Endothelial cell of umbilical vein (primary cell): Measurements from ENCODE around the gene BCL11B. TPM values are rescaled to one million over a fixed set of nuclear protein-coding genes. Genes with fewer than 3 reads are reported as not detected.

Experiments used
- BruUV-seq: library from RNA; stranded (reverse); fragments of 400-500 nt; replicated peaks from 2 replicates; lab custom pipeline; 2021; lab: Mats Ljungman, UMichigan
- CTCF ChIA-PET: fragments of 300-600, 350-600 bp; sonication (Branson Sonifier 250); formaldehyde crosslinking; loops from one replicate; lab custom pipeline; 2021; ENCODE audit warnings: antibody characterized with exemption, inconsistent platforms; lab: Charles Lee
- POLR2A ChIA-PET: fragments of 300-600, 350-600 bp; sonication (Branson Sonifier 250); formaldehyde crosslinking; loops from one replicate; lab custom pipeline; 2021; ENCODE audit warnings: antibody characterized with exemption, inconsistent platforms; lab: Charles Lee
- DNase-seq: peaks from one replicate; pipeline ENCODE4 v3.0.0-alpha.2; 2011; ENCODE audit warnings: low read depth, low spot score
- FAIRE-seq: peaks from 2 replicates; lab custom pipeline; 2011; peaks lifted over from hg19 to GRCh38; lab: Jason Lieb, UNC
- H2AFZ ChIP-seq: 2 replicates; pipeline ENCODE4 v1.6.0; 2012; ENCODE audit warnings: low read depth, low read length, control low read depth, inconsistent platforms
- H3K27ac ChIP-seq: 2 replicates; pipeline ENCODE4 v1.5.1; 2011; ENCODE audit warnings: low read depth, mild to moderate bottlenecking, control low read depth, low read length, moderate library complexity; ENCODE audit not compliant: insufficient read depth
- H3K27me3 ChIP-seq, 2 experiments: 2 replicates each; pipeline versions ENCODE4 v1.6.0 to v1.6.1; 2011; ENCODE audit warnings: low read length in 2 of 2, mixed read lengths in 1 of 2; ENCODE audit not compliant: control insufficient read depth in 2 of 2, insufficient read depth in 2 of 2
- H3K36me3 ChIP-seq, 2 experiments: 2 replicates in 1 of 2; 3 replicates in 1 of 2; pipeline ENCODE4 v1.5.1; 2011; ENCODE audit warnings: low read length in 2 of 2, mild to moderate bottlenecking in 1 of 2, moderate library complexity in 1 of 2; ENCODE audit not compliant: control insufficient read depth in 2 of 2, insufficient read depth in 2 of 2; ENCODE audit errors: extremely low read depth in 1 of 2
- H3K4me1 ChIP-seq: 3 replicates; pipeline ENCODE4 v1.5.1; 2011; ENCODE audit warnings: mild to moderate bottlenecking, low read length; ENCODE audit not compliant: control insufficient read depth, insufficient read depth; ENCODE audit errors: extremely low read depth
- H3K4me2 ChIP-seq: 2 replicates; pipeline ENCODE4 v1.6.1; 2011; ENCODE audit warnings: low read length, control low read depth, mixed read lengths; ENCODE audit not compliant: insufficient read depth
- H3K4me3 ChIP-seq, 3 experiments: fragments of 200-600 bp in 1 of 3; sonication (generic), shearing (Covaris generic) in 1 of 3; replicated peaks in 1 of 3; 2 replicates each; pipeline ENCODE4 v1.5.1; 2011 to 2016; ENCODE audit warnings: control low read depth in 3 of 3, low read length in 3 of 3, mild to moderate bottlenecking in 2 of 3, inconsistent platforms in 1 of 3, low read depth in 1 of 3, moderate library complexity in 1 of 3; ENCODE audit not compliant: insufficient read depth in 1 of 3
- H3K79me2 ChIP-seq: 2 replicates; pipeline ENCODE4 v1.6.0; 2012; ENCODE audit warnings: low read length, inconsistent platforms; ENCODE audit not compliant: control insufficient read depth, insufficient read depth
- H3K9ac ChIP-seq: replicated peaks from 2 replicates; pipeline ENCODE3; 2011; ENCODE audit warnings: low read length, control low read depth; ENCODE audit not compliant: insufficient read depth; ENCODE audit errors: extremely low read depth
- H3K9me1 ChIP-seq: replicated peaks from 3 replicates; pipeline ENCODE4 v1.6.0; 2011; ENCODE audit warnings: mild to moderate bottlenecking, low read length; ENCODE audit not compliant: control insufficient read depth, insufficient read depth; ENCODE audit errors: extremely low read depth
- H3K9me3 ChIP-seq: replicated peaks from 2 replicates; pipeline ENCODE4 v1.5.1; 2012; ENCODE audit warnings: low read length, inconsistent platforms; ENCODE audit not compliant: control insufficient read depth, insufficient read depth
- H4K20me1 ChIP-seq: replicated peaks from 2 replicates; pipeline ENCODE3; 2011; ENCODE audit warnings: mild to moderate bottlenecking, low read length; ENCODE audit not compliant: control insufficient read depth, insufficient read depth; ENCODE audit errors: extremely low read depth
- EZH2 ChIP-seq: IDR thresholded peaks from 2 replicates; pipeline ENCODE4 v1.6.1; 2012; ENCODE audit warnings: borderline replicate concordance, low read depth, mild to moderate bottlenecking, moderate library complexity, low read length, inconsistent platforms; ENCODE audit not compliant: severe bottlenecking
- FOS ChIP-seq: IDR thresholded peaks from 2 replicates; pipeline ENCODE4 v1.6.1; 2011; ENCODE audit warnings: mild to moderate bottlenecking, low read length, moderate library complexity, borderline replicate concordance; ENCODE audit not compliant: insufficient read depth
- GATA2 ChIP-seq: IDR thresholded peaks from 2 replicates; pipeline ENCODE4 v1.7.0; 2011; ENCODE audit warnings: low read depth, mild to moderate bottlenecking, moderate library complexity, mixed read lengths, low read length; ENCODE audit not compliant: insufficient read length, insufficient read depth
- JUN ChIP-seq: IDR thresholded peaks from 2 replicates; pipeline ENCODE4 v1.6.1; 2011; ENCODE audit warnings: borderline replicate concordance, low read depth; ENCODE audit not compliant: insufficient read length, insufficient read depth
- MYC ChIP-seq: IDR thresholded peaks from one replicate; pipeline ENCODE4 v1.6.1; 2011; ENCODE audit warnings: mild to moderate bottlenecking, low read depth, low read length
- POLR2A ChIP-seq: IDR thresholded peaks from 2 replicates; pipeline ENCODE4 v1.6.1; 2012; ENCODE audit warnings: low read depth, mild to moderate bottlenecking, control low read depth, low read length
- POLR2AphosphoS5 ChIP-seq: IDR thresholded peaks from 2 replicates; pipeline ENCODE4 v1.6.1; 2012; ENCODE audit warnings: low read depth, mild to moderate bottlenecking, control low read depth, low read length, moderate library complexity; ENCODE audit not compliant: insufficient read depth
- dilution Hi-C: fragments of 300-500 bp; cut with MboI; formaldehyde crosslinking; loops from one replicate; pipeline ENCODE4 v1.15.0; 2019; ENCODE audit warnings: low sequenced_read_pairs; ENCODE audit not compliant: extremely low pct_ligation_motif_present
- intact Hi-C: fragments of 100-400 bp; cut with micrococcal nuclease; formaldehyde crosslinking; loops from one replicate; pipeline ENCODE4 v1.10.0; 2022
- polyA plus RNA-seq, 4 experiments: library from polyadenylated mRNA; depleted of rRNA in 3 of 4; stranded (reverse) in 3 of 4; unstranded in 1 of 4; fragments of >200 nt; gene quantifications; 2 replicates each; pipeline versions ENCODE4 v1.2.1 to v1.2.3, GENCODE V29; 2011 to 2012; ENCODE audit warnings: missing spikeins in 1 of 4
- total RNA-seq: library from RNA; stranded (reverse); gene quantifications from 2 replicates; pipeline ENCODE4 v1.2.3, GENCODE V29; 2021
- TF ChIP-seq, protein P1 (sequence below): IDR thresholded peaks from 2 replicates; pipeline ENCODE4 v1.6.1; 2011; ENCODE audit not compliant: insufficient read depth, insufficient read length
- TF ChIP-seq, protein P2 (sequence below), 2 donors: IDR thresholded peaks; 1 replicate in 1 of 2; 2 replicates in 1 of 2; pipeline ENCODE4 v1.5.1; 2011; ENCODE audit warnings: low read length in 2 of 2, mild to moderate bottlenecking in 2 of 2, moderate library complexity in 2 of 2, control low read depth in 1 of 2, inconsistent platforms in 1 of 2, low read depth in 1 of 2; ENCODE audit not compliant: insufficient read depth in 1 of 2; ENCODE audit errors: extremely low read depth in 1 of 2

The BCL11B gene
- total and polyA plus RNA-seq, 2 donors (not counting 3 experiments of a cell fraction or from before 2014, with no cell fraction given): 0.03 to 0.07 TPM

DNA sequence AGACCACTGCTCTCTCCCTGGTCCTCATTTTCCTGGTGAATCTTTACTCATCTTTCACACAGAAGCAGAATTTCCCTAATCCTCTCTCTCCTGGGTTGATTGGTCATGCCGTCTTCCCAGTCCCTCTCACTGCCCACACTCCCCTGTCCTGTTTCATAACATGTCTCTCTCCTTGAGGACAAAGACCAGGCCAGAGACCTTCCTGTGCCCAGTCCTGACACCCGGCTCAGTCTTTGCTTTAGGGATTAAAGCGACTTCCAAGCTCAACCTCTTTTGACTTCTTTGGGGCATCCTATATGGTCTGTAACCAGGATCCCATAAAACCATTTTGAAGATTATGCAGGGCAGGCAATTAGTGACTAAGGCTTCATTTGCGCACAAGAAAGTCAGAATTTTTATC lies 105.5 kb downstream of the BCL11B start:
- intact Hi-C loops (no loop called here), dilution Hi-C loops (no loop called here)
- DNase-seq (no peak), FAIRE-seq (no peak)
- BruUV-seq: no TSS peak
- ChIA-PET CTCF (no interaction called here), POLR2A (no interaction called here)
- Histone ChIP-seq H3K9ac (no peak overlapping the region), H3K9me3 (no peaks in the 10 kb centered on the region), H3K4me1 (no peaks in the 10 kb centered on the region), H3K36me3 (no peaks in the 10 kb centered on the region), H3K4me3 (no peak overlapping the region), H3K9me1 (no peaks in the 10 kb centered on the region), H3K4me2 (no peak overlapping the region), H3K27ac (no peak overlapping the region), H2AFZ (no peak overlapping the region), H3K79me2 (no peaks in the 10 kb centered on the region), H4K20me1 (no peaks in the 10 kb centered on the region), H3K27me3 (no peaks in the 10 kb centered on the region)
- TF ChIP-seq POLR2A: no peak
- no peak for TF ChIP-seq JUN
- TF ChIP-seq EZH2: no peak
- no peak for TF ChIP-seq POLR2AphosphoS5
- TF ChIP-seq MYC: no peak
- TF ChIP-seq, protein P1, sequence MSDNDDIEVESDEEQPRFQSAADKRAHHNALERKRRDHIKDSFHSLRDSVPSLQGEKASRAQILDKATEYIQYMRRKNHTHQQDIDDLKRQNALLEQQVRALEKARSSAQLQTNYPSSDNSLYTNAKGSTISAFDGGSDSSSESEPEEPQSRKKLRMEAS: no peak
- TF ChIP-seq FOS: no peak
- TF ChIP-seq GATA2: no peak
- TF ChIP-seq, protein P2, sequence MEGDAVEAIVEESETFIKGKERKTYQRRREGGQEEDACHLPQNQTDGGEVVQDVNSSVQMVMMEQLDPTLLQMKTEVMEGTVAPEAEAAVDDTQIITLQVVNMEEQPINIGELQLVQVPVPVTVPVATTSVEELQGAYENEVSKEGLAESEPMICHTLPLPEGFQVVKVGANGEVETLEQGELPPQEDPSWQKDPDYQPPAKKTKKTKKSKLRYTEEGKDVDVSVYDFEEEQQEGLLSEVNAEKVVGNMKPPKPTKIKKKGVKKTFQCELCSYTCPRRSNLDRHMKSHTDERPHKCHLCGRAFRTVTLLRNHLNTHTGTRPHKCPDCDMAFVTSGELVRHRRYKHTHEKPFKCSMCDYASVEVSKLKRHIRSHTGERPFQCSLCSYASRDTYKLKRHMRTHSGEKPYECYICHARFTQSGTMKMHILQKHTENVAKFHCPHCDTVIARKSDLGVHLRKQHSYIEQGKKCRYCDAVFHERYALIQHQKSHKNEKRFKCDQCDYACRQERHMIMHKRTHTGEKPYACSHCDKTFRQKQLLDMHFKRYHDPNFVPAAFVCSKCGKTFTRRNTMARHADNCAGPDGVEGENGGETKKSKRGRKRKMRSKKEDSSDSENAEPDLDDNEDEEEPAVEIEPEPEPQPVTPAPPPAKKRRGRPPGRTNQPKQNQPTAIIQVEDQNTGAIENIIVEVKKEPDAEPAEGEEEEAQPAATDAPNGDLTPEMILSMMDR (IDR thresholded peaks at IDR 0.05; ENCODE audit: extremely low read depth in 1 of 2, insufficient read depth in 1 of 2, low read depth in 1 of 2, low read length in 2 of 2): no peak
